ENCODE results near the gene LYL1. TPM values are rescaled to one million over a fixed set of nuclear protein-coding genes. Genes with fewer than 3 reads are reported as not detected.

Gene LYL1
- polyA plus RNA-seq, 1 donor from 2014 or later, result not detected

GRCh38 chr19:13054626-13055212, 47.9 kb downstream of the LYL1 start:
- no peak overlapping the region for H2AFZ ChIP-seq (ENCODE audit: low read depth, low read length)

DNA sequence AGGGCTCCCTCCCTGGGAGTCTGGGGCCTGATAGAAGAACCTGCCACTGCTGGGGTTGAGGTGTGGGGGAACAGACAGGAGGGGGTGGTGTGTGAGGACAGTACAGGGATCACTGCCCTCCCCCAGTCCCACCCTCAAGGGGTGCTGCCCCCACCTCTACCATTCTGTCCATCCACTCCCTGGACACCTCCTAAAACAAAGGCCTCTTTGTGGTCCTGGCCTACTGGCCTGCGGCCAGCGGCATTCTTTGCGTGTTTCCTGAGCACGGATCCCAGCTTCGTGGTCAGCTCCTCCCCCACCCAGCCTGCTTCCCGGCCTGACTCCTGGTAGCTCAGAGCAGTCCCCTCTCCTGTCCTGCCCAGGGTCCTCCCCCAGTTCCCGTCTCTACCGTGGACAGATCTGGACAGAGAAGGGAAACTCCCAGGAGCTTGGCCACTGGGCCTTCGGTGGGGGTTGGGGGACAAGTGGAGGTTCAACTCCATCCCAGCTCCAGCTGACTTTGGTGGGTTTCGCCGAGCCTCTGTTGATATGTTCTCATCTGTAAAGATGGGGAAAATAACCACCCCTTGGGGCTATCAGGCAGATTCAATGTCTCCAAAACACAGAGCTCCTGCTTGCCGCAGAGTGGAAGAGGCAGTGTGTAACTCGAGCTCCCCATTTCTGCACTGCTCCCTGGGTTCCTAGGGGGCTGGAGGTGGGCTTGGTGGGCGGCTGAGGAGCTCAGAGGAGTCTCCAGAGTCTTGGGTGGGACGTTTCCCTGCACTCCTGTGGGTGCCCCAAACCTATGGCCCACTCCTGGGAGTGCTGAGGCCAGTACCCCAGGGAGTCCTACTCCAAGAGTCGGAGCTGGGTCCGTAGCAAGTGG, 48.7 kb downstream of the LYL1 start:
- H3K36me3 ChIP-seq (ENCODE audit: insufficient read depth, low read length), result no peaks in the 10 kb centered on the region
- H3K27me3 ChIP-seq (ENCODE audit: insufficient read depth, low read depth, low read length), result peaks cover 83% of the 10 kb centered on the region
- H3K9me3 ChIP-seq (ENCODE audit: low read length), result no peaks in the 10 kb centered on the region
- no peaks in the 10 kb centered on the region for H3K9me2 ChIP-seq (ENCODE audit: insufficient read depth, low read length)
- H3K4me3 ChIP-seq (ENCODE audit: low read length), result no peak overlapping the region
- H3F3A ChIP-seq (ENCODE audit: insufficient read depth, low read length, poor library complexity, severe bottlenecking), result no peaks in the 10 kb centered on the region
- no peak overlapping the region for H3K9ac ChIP-seq (ENCODE audit: low read length)
- no peak overlapping the region for H2AFZ ChIP-seq (ENCODE audit: low read depth, low read length)
- TF ChIP-seq SMC3 (conservative IDR thresholded peaks at IDR 0.05; ENCODE audit: poor library complexity) (no peak), POLR2AphosphoS5 (IDR thresholded peaks at IDR 0.05) (no peak), RAD21 (conservative IDR thresholded peaks at IDR 0.05) (no peak), TAF1 (IDR thresholded peaks at IDR 0.05; ENCODE audit: low read depth) (no peak), EZH2 (IDR thresholded peaks at IDR 0.05; ENCODE audit: borderline replicate concordance, insufficient read depth, low read length, poor library complexity, severe bottlenecking) (no peak), EP300 (conservative IDR thresholded peaks at IDR 0.05; ENCODE audit: poor library complexity, severe bottlenecking) (no peak), REST (IDR thresholded peaks at IDR 0.05; ENCODE audit: borderline replicate concordance) (no peak), MXI1 (conservative IDR thresholded peaks at IDR 0.05; ENCODE audit: poor library complexity, severe bottlenecking) (no peak), CTCF (IDR thresholded peaks at IDR 0.05; ENCODE audit: poor library complexity, severe bottlenecking) (no peak)
- no peaks in the 10 kb centered on the region for H3K79me2 ChIP-seq (replicated peaks; ENCODE audit: insufficient read depth, low read length)
- H3K27ac ChIP-seq (ENCODE audit: low read length), result no peak overlapping the region
- no peak overlapping the region for H3K4me2 ChIP-seq (ENCODE audit: low read length)
- no peaks in the 10 kb centered on the region for H4K20me1 ChIP-seq (ENCODE audit: insufficient read depth)

More at GRCh38 chr19:13054626-13055212, 47.9 kb downstream of the LYL1 start:
- no peak overlapping the region for H3K4me2 ChIP-seq (ENCODE audit: low read length)
- no peak overlapping the region for H3K9ac ChIP-seq (ENCODE audit: low read length)
- H3K27ac ChIP-seq (ENCODE audit: low read length), result no peak overlapping the region
- H3K4me3 ChIP-seq (ENCODE audit: low read length), result no peak overlapping the region
- no peaks in the 10 kb centered on the region for H3K9me3 ChIP-seq (ENCODE audit: low read length)
- no peaks in the 10 kb centered on the region for H3K9me2 ChIP-seq (ENCODE audit: insufficient read depth, low read length)
- H3K27me3 ChIP-seq (ENCODE audit: insufficient read depth, low read depth, low read length), result peaks cover 85% of the 10 kb centered on the region
- no peaks in the 10 kb centered on the region for H3K79me2 ChIP-seq (replicated peaks; ENCODE audit: insufficient read depth, low read length)
- H3F3A ChIP-seq (ENCODE audit: insufficient read depth, low read length, poor library complexity, severe bottlenecking), result no peaks in the 10 kb centered on the region
- TF ChIP-seq SMC3 (conservative IDR thresholded peaks at IDR 0.05; ENCODE audit: poor library complexity), result no peak
- no peak for TF ChIP-seq CTCF (IDR thresholded peaks at IDR 0.05; ENCODE audit: poor library complexity, severe bottlenecking)
- no peak for TF ChIP-seq MXI1 (conservative IDR thresholded peaks at IDR 0.05; ENCODE audit: poor library complexity, severe bottlenecking)
- no peaks in the 10 kb centered on the region for H3K36me3 ChIP-seq (ENCODE audit: insufficient read depth, low read length)
- H4K20me1 ChIP-seq (ENCODE audit: insufficient read depth), result no peaks in the 10 kb centered on the region
